Measurements from ENCODE around the gene NYNRIN.

NYNRIN gene

DNA sequence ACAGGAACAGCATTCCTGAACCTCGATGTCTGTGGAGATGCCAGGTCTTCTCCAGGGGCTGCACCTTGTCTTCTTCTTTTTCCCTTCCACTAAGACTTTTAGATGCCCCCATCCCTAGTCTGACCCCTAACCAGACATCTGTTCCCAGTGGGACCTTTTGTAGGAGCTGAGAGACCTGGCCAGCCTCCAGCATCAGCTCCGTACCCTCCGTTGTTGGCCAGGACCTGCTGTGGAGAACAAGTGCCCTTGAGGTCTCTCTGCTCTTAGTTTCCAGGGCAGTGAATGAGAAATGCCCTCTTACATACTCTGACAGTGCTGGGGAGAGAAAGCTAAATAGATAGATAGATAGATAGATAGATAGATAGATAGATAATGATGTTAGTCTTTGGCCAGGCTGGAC, 60.5 kb downstream of the NYNRIN start:
- no peak for DNase-seq

GRCh38 chr14:24461336-24461735, 62.5 kb downstream of the NYNRIN start:
- DNase-seq = no peak

DNA sequence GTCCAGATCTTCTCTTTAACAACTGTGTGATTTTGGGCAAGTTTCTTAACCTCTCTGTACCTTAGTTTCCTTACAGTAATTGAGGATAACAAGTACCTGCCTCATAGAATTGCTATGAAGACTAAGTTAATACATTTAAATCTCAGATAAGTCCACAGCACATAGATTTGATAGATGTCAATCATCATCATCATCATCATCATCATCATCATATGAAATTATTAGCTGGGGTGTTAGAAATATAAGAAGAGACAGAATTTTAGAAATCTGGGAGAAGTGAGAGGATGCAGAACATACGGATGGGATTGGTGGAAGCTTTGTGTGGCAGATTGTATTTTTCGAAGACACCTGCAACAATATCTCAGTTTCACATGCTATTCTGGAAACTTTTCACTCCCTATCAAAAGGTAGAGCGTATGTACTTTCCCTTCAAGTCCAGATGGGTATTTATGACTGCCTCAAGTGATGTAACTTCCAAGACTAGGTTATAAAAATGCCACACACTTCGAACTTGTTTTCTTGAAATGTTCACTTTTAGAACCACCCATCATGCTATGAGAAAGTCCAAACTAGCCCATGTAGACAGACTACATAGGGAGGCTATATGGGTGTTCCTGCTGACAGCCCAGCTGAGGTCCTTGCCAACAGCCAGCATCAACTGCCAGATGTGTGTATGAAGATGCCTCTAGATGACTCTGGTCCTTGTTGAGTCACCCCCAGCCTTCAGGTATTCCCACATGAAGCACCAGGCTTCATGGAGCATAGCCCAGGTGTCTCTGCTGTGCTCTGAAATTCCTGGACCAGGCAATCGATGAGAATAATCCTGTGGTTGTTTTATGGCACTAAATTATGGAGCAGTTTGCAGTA, 64.4 kb downstream of the NYNRIN start:
- DNase-seq = no peak

DNA sequence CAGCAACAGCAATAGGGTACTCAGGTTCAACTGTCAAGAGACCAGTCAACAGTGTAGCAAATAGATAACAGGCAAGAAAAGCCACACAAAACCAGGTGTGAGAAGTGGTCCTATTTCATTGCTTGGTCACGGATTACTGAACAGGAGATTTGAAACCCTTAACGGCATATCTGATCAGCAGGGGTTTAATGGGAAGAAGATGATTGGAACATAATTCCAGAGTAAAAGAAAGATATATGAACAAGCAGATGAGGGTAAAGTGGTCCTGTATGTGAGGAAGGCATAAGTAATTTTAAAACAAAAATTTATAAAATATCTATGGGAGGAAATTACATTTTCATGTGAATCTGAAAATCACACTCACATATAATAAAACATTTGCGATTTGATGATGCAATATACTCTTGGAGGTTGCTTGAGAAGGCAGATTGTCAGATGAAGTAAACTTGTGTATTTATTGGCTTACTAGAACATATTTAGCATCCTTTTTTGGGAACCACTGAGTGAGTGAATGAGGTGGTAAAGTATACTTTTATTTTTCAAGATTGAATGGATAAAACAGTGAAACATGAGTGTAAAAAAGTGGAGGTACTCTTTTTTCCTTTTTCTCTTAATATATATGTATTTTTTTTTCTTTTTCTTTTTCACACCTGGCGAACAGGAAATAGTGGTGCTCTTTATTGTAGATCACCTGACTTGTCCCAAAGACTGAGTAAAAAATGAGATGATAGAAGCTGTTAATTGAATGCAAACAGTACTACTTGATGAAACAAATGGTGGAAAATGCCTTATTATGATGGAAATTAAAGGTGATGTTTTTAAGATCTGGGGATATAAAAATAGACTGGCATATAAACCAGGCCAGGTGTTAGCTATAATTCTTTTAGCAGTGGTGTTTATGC, 65.3 kb downstream of the NYNRIN start:
- no peak for DNase-seq

DNA sequence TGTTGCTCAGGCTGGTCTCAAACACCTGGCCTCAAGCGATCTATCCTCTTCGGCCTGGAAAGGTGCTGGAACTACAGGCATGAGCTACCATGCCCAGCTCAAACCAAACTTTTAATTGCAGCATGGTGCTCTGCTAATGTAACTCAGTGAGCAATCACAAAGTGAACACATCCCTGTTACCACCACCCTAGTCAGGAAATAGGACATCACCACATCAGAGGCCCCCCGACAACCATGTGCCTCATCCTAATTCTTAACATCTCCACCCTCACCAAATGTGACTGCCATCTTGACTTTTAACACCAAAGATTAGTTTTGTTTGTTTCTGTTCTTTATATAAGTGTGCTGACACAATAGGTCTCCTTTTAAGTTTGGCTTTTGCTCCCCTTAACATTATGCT, 66.6 kb downstream of the NYNRIN start:
- DNase-seq = no peak

- no peak for DNase-seq
Observed at GRCh38 chr14:24465805-24466204, 67.0 kb downstream of the NYNRIN start.
